ENCODE measurements around the gene RDH5. TPM values are rescaled to one million over a fixed set of nuclear protein-coding genes. Genes with fewer than 3 reads are reported as not detected.

RDH5 gene
- total RNA-seq, 1 experiment from 2014 or later, result 6.2 TPM

- no TSS peak for BruUV-seq (replicated peaks)
- Histone ChIP-seq H3K36me3 (ENCODE audit: control insufficient read depth in 1 of 2, insufficient read depth in 2 of 2, low read length in 2 of 2) (peaks cover 7 to 29% of the 10 kb centered on the region in 2 experiments; a peak in 3 of 4 replicates), H3K9me3 (ENCODE audit: control insufficient read depth in 1 of 2, insufficient read depth in 1 of 2, low read depth in 1 of 2, low read length in 2 of 2) (no peaks in the 10 kb centered on the region), H3K27ac (ENCODE audit: low read depth, low read length) (peak overlapping the region; percentile 30), H2AFZ (ENCODE audit: low read depth, low read length, poor library complexity, severe bottlenecking) (no peak overlapping the region), H3K4me1 (ENCODE audit: control insufficient read depth in 1 of 2, insufficient read depth in 2 of 2, low read length in 2 of 2) (peaks cover 29 to 63% of the 10 kb centered on the region in 2 experiments), H4K20me1 (ENCODE audit: insufficient read depth) (no peaks in the 10 kb centered on the region), H3K9me2 (ENCODE audit: insufficient read depth) (no peaks in the 10 kb centered on the region), H3K4me3 (replicated peaks in 1 of 2; ENCODE audit: low read depth in 1 of 2, low read length in 2 of 2) (no peak overlapping the region), H3K79me2 (ENCODE audit: insufficient read depth, low read length) (peaks cover 14% of the 10 kb centered on the region), H3K9ac (ENCODE audit: low read length) (peak overlapping the region; percentile 34; the same call in 1 of the 2 replicates), H3K27me3 (ENCODE audit: insufficient read depth, low read length) (no peaks in the 10 kb centered on the region), H3K4me2 (ENCODE audit: low read length) (peak overlapping the region; percentile 53)
- peak; percentile 66 for DNase-seq (ENCODE audit: low read depth, low spot score)
- peak; percentile 76 for ATAC-seq
- intact Hi-C loops (cut with micrococcal nuclease), result loop anchor here (1.0 kb wide), 2 partner anchors 40 to 61 kb away; a partner anchor contains a TSS
- CTCF ChIA-PET, result interaction anchor here (0.7 to 4.1 kb wide), 11 partner anchors 9 to 99 kb away, joined by 3 to 35 read pairs (median 5); partner anchors contain the start of gene CD63
- TF ChIP-seq POLR2AphosphoS5 (IDR thresholded peaks at IDR 0.05; ENCODE audit: low read depth, low read length) (peak; percentile 37; the same call in 1 of the 2 replicates), CTCF (IDR thresholded peaks at IDR 0.05 in 2 of 3, conservative IDR thresholded peaks at IDR 0.05 in 1 of 3; ENCODE audit: borderline replicate concordance in 1 of 3, insufficient read depth in 1 of 3, low read depth in 2 of 3, low read length in 2 of 3) (peak in 2 of 3 experiments; percentile 67 to 72; a peak in 4 of 6 replicates), RAD21 (IDR thresholded peaks at IDR 0.05; ENCODE audit: low read depth) (no peak), CBX3 (IDR thresholded peaks at IDR 0.05; ENCODE audit: low read depth) (no peak), YY1 (IDR thresholded peaks at IDR 0.05; ENCODE audit: extremely low read depth, insufficient replicate concordance, low read depth, low read length) (peak; percentile 15)
- POLR2A ChIA-PET, result interaction anchor here (1.7 kb wide), 2 partner anchors 8 to 16 kb away, joined by 5 read pairs; partner anchors contain the start of gene CD63
- RAD21 ChIA-PET (ENCODE audit: low non-redundant PET in 1 of 2, low total read pairs in 2 of 2, uncharacterized antibody in 2 of 2, unreplicated experiment in 2 of 2), result interaction anchor here (0.7 to 1.8 kb wide), 6 partner anchors 9 to 1028 kb away, joined by 3 to 10 read pairs (median 4); partner anchors contain the start of gene CD63 (in 1 of the 2)
These were observed 776 bp downstream of the RDH5 start for GRCh38 chr12:55720894-55721444.
